SK-N-SH (cell line): ENCODE data around the gene DHRS9. TPM values are rescaled to one million over a fixed set of nuclear protein-coding genes. Genes with fewer than 3 reads are reported as not detected.

Experiments
- CTCF ChIA-PET: fragments of 300-600, 350-600 bp; formaldehyde crosslinking; extraction: SDS; loops from one replicate; lab custom pipeline; 2021; lab: Yijun Ruan, JAX
- POLR2A ChIA-PET: fragments of 350-600 bp; sonication (Branson Sonifier 250); formaldehyde crosslinking; extraction: SDS; loops from one replicate; lab custom pipeline; 2020; ENCODE audit warnings: antibody characterized with exemption, inconsistent platforms; lab: Yijun Ruan, JAX
- DNase-seq: peaks from one replicate; pipeline ENCODE4 v3.0.0; 2012
- H2AFZ ChIP-seq: fragments of 200-600 bp; sonication (generic); 2 replicates; pipeline ENCODE4 v1.8.1; 2016; ENCODE audit warnings: antibody characterized with exemption, mild to moderate bottlenecking, low read depth
- H3F3A ChIP-seq: fragments of 200-600 bp; sonication (generic); replicated peaks from 2 replicates; pipeline ENCODE3; 2016; ENCODE audit warnings: antibody characterized with exemption, mild to moderate bottlenecking; ENCODE audit not compliant: insufficient read depth
- H3K27ac ChIP-seq, 2 experiments: fragments of 200-500 bp in 1 of 2; fragments of 200-600 bp in 1 of 2; sonication (Bioruptor generic) in 1 of 2; sonication (generic), shearing (Covaris generic) in 1 of 2; 2 replicates each; pipeline versions ENCODE4 v1.5.1 to v1.6.1; 2014 to 2016; ENCODE audit warnings: low read depth in 2 of 2, inconsistent platforms in 1 of 2, low read length in 1 of 2, mild to moderate bottlenecking in 1 of 2, mixed read lengths in 1 of 2
- H3K27me3 ChIP-seq: fragments of 200-600 bp; sonication (generic), shearing (Covaris generic); 2 replicates; pipeline ENCODE4 v1.6.1; 2016; ENCODE audit warnings: mixed run types; ENCODE audit not compliant: insufficient read depth
- H3K36me3 ChIP-seq, 2 experiments: fragments of 200-500 bp in 1 of 2; fragments of 200-600 bp in 1 of 2; sonication (Bioruptor generic) in 1 of 2; sonication (generic) in 1 of 2; replicated peaks in 1 of 2; 2 replicates each; pipeline versions ENCODE3 to v1.5.1; 2014 to 2016; ENCODE audit warnings: low read length in 1 of 2, mild to moderate bottlenecking in 1 of 2; ENCODE audit not compliant: insufficient read depth in 2 of 2, control insufficient read depth in 1 of 2
- H3K4me1 ChIP-seq, 2 experiments: fragments of 200-500 bp in 1 of 2; fragments of 200-600 bp in 1 of 2; sonication (Bioruptor generic) in 1 of 2; sonication (generic), shearing (Covaris generic) in 1 of 2; 2 replicates each; pipeline versions ENCODE4 v1.5.1 to v1.6.1; 2014 to 2016; ENCODE audit warnings: low read depth in 1 of 2, low read length in 1 of 2, mixed run types in 1 of 2; ENCODE audit not compliant: insufficient read depth in 2 of 2, control insufficient read depth in 1 of 2
- H3K4me2 ChIP-seq: fragments of 200-600 bp; sonication (generic), shearing (Covaris generic); 2 replicates; pipeline ENCODE4 v1.6.1; 2017; ENCODE audit warnings: mixed run types
- H3K4me3 ChIP-seq, 2 experiments: fragments of 200-500 bp in 1 of 2; fragments of 200-600 bp in 1 of 2; sonication (Bioruptor generic) in 1 of 2; sonication (generic), shearing (Covaris generic) in 1 of 2; 2 replicates each; pipeline versions ENCODE4 v1.5.1 to v1.8.1; 2014 to 2016; ENCODE audit warnings: low read depth in 2 of 2, inconsistent platforms in 1 of 2, low read length in 1 of 2, mild to moderate bottlenecking in 1 of 2, mixed read lengths in 1 of 2, moderate library complexity in 1 of 2
- H3K79me2 ChIP-seq: fragments of 200-600 bp; sonication (generic); 2 replicates; pipeline ENCODE4 v1.8.1; 2017; ENCODE audit warnings: mild to moderate bottlenecking; ENCODE audit not compliant: insufficient read depth
- H3K9ac ChIP-seq: fragments of 200-600 bp; sonication (generic); 2 replicates; pipeline ENCODE4 v1.6.1; 2017; ENCODE audit warnings: mixed run types
- H3K9me2 ChIP-seq: fragments of 200-600 bp; sonication (generic); 2 replicates; pipeline ENCODE4 v1.6.1; 2017; ENCODE audit warnings: mixed run types
- H3K9me3 ChIP-seq: fragments of 200-600 bp; sonication (generic); 2 replicates; pipeline ENCODE4 v1.6.1; 2017; ENCODE audit warnings: mixed run types, mild to moderate bottlenecking, moderate library complexity
- H4K20me1 ChIP-seq: fragments of 200-600 bp; sonication (generic); 2 replicates; pipeline ENCODE4 v1.6.1; 2017; ENCODE audit warnings: mild to moderate bottlenecking, mixed run types; ENCODE audit not compliant: insufficient read depth
- CHD2 ChIP-seq: fragments of 150-350 bp; IDR thresholded peaks from 2 replicates; pipeline ENCODE4 v1.6.1; 2018; ENCODE audit warnings: low read length; ENCODE audit not compliant: partially characterized antibody
- FOSL2 ChIP-seq: IDR thresholded peaks from 2 replicates; pipeline ENCODE4 v1.4.0; 2012; ENCODE audit warnings: low read depth, mild to moderate bottlenecking, moderate library complexity, borderline replicate concordance
- FOXM1 ChIP-seq: IDR thresholded peaks from 2 replicates; pipeline ENCODE4 v1.4.0; 2012; ENCODE audit warnings: low read depth, mild to moderate bottlenecking
- IRF3 ChIP-seq: fragments of 150-350 bp; IDR thresholded peaks from 2 replicates; pipeline ENCODE4 v1.6.1; 2016; ENCODE audit warnings: mild to moderate bottlenecking, low read depth, low read length
- MEF2A ChIP-seq: IDR thresholded peaks from 2 replicates; pipeline ENCODE4 v1.4.0; 2012; ENCODE audit warnings: low read depth, borderline replicate concordance
- NFIC ChIP-seq: IDR thresholded peaks from 2 replicates; pipeline ENCODE4 v1.4.0; 2012; ENCODE audit warnings: borderline replicate concordance
- RAD21 ChIP-seq: IDR thresholded peaks from 2 replicates; pipeline ENCODE4 v1.6.1; 2012; ENCODE audit warnings: mild to moderate bottlenecking, low read length
- RCOR1 ChIP-seq: fragments of 150-350 bp; IDR thresholded peaks from 2 replicates; pipeline ENCODE4 v1.6.1; 2017; ENCODE audit warnings: antibody characterized with exemption, low read length
- RXRA ChIP-seq: IDR thresholded peaks from 2 replicates; pipeline ENCODE4 v1.4.0; 2012; ENCODE audit warnings: low read depth, mild to moderate bottlenecking, borderline replicate concordance
- SIN3A ChIP-seq: IDR thresholded peaks from 2 replicates; pipeline ENCODE4 v1.6.1; 2012; ENCODE audit warnings: low read depth, mild to moderate bottlenecking, low read length, moderate library complexity, borderline replicate concordance
- SMC3 ChIP-seq: IDR thresholded peaks from 2 replicates; pipeline ENCODE4 v1.6.1; 2012; ENCODE audit warnings: low read depth, low read length, improper control_type of control experiment
- TCF12 ChIP-seq: IDR thresholded peaks from 2 replicates; pipeline ENCODE4 v1.4.0; 2012
- TEAD4 ChIP-seq: IDR thresholded peaks from 2 replicates; pipeline ENCODE4 v1.4.0; 2012; ENCODE audit warnings: mild to moderate bottlenecking, borderline replicate concordance; ENCODE audit not compliant: insufficient read depth
- WGBS: methylation state at CpG from one replicate; pipeline ENCODE4 v1.1.6; 2017; ENCODE audit warnings: low lambda C conversion rate; 5-methylcytosine and 5-hydroxymethylcytosine counted together
- polyA plus RNA-seq, 3 experiments: library from polyadenylated mRNA; depleted of rRNA; stranded (reverse); fragments of >200 nt; gene quantifications; 2 replicates each; pipeline ENCODE4 v1.2.3, GENCODE V29; 2012
- TF ChIP-seq, protein P1 (sequence below): fragments of 200-600 bp; sonication (generic); IDR thresholded peaks from 2 replicates; pipeline ENCODE4 v1.6.1; 2017; ENCODE audit warnings: antibody characterized with exemption, mild to moderate bottlenecking, moderate library complexity

Gene DHRS9
- polyA plus RNA-seq, 1 of the 3 experiments (the other 2 are of a cell fraction) = not detected

GRCh38 chr2:169141713-169142352 is 72.5 kb downstream of the DHRS9 start:
- 31% methylated on average over 10 of the region's 10 CpGs for WGBS
- DNase-seq = peak; percentile 55
- POLR2A ChIA-PET = no interaction called here

GRCh38 chr2:169143998-169144397 is 74.6 kb downstream of the DHRS9 start:
- DNase-seq = no peak

More at GRCh38 chr2:169141713-169142352, 72.5 kb downstream of the DHRS9 start:
- Histone ChIP-seq H3K9ac (no peak overlapping the region), H3K4me2 (no peak overlapping the region), H3K27ac (no peak overlapping the region), H3K4me3 (no peak overlapping the region), H3F3A (no peaks in the 10 kb centered on the region), H3K27me3 (no peaks in the 10 kb centered on the region), H3K4me1 (no peaks in the 10 kb centered on the region), H3K36me3 (no peaks in the 10 kb centered on the region), H2AFZ (no peak overlapping the region), H3K79me2 (no peaks in the 10 kb centered on the region), H4K20me1 (no peaks in the 10 kb centered on the region), H3K9me2 (no peaks in the 10 kb centered on the region), H3K9me3 (no peaks in the 10 kb centered on the region)
- peak; percentile 58 for TF ChIP-seq RAD21
- TF ChIP-seq, protein P1, sequence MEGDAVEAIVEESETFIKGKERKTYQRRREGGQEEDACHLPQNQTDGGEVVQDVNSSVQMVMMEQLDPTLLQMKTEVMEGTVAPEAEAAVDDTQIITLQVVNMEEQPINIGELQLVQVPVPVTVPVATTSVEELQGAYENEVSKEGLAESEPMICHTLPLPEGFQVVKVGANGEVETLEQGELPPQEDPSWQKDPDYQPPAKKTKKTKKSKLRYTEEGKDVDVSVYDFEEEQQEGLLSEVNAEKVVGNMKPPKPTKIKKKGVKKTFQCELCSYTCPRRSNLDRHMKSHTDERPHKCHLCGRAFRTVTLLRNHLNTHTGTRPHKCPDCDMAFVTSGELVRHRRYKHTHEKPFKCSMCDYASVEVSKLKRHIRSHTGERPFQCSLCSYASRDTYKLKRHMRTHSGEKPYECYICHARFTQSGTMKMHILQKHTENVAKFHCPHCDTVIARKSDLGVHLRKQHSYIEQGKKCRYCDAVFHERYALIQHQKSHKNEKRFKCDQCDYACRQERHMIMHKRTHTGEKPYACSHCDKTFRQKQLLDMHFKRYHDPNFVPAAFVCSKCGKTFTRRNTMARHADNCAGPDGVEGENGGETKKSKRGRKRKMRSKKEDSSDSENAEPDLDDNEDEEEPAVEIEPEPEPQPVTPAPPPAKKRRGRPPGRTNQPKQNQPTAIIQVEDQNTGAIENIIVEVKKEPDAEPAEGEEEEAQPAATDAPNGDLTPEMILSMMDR = peak; percentile 79
- no peak for TF ChIP-seq TEAD4
- TF ChIP-seq SMC3 = peak; percentile 73
- TF ChIP-seq CHD2 = peak; percentile 17
- TF ChIP-seq IRF3 = no peak
- CTCF ChIA-PET = interaction anchor here (0.6 to 8.4 kb wide), 32 partner anchors 8 to 773 kb away, joined by 3 to 94 read pairs (median 4); no protein-coding TSS in a partner anchor

More at GRCh38 chr2:169143998-169144397, 74.6 kb downstream of the DHRS9 start:
- no peaks in the 10 kb centered on the region for H3K9me2 ChIP-seq
- H3K79me2 ChIP-seq = no peaks in the 10 kb centered on the region
- no peak overlapping the region for H3K4me2 ChIP-seq
- CTCF ChIA-PET = interaction anchor here (0.6 to 8.4 kb wide), 5 partner anchors 12 to 73 kb away, joined by 3 to 94 read pairs (median 4); no protein-coding TSS in a partner anchor
- H3F3A ChIP-seq = no peaks in the 10 kb centered on the region
- WGBS = 33% methylated on average over 3 of the region's 3 CpGs
- H2AFZ ChIP-seq = no peak overlapping the region
- H3K9ac ChIP-seq = no peak overlapping the region
- H4K20me1 ChIP-seq = no peaks in the 10 kb centered on the region
- H3K27ac ChIP-seq = no peak overlapping the region
- no peak for TF ChIP-seq NFIC
- TF ChIP-seq, protein P1 = no peak
- TF ChIP-seq SIN3A = no peak
- no peak for TF ChIP-seq RAD21
- no peak for TF ChIP-seq MEF2A
- TF ChIP-seq RCOR1 = no peak
- no peak for TF ChIP-seq RXRA
- TF ChIP-seq SMC3 = no peak
- TF ChIP-seq FOSL2 = no peak
- TF ChIP-seq TCF12 = no peak
- TF ChIP-seq TEAD4 = no peak
- TF ChIP-seq FOXM1 = no peak
- H3K4me3 ChIP-seq = no peak overlapping the region
- no peaks in the 10 kb centered on the region for H3K4me1 ChIP-seq
- H3K27me3 ChIP-seq = no peaks in the 10 kb centered on the region
- POLR2A ChIA-PET = no interaction called here
- no peaks in the 10 kb centered on the region for H3K9me3 ChIP-seq
- H3K36me3 ChIP-seq = no peaks in the 10 kb centered on the region
